GM12878 (cell line): ENCODE data around the gene MMD. TPM values are rescaled to one million over a fixed set of nuclear protein-coding genes. Genes with fewer than 3 reads are reported as not detected.

Source experiments
- ATAC-seq: fragments of 200-7000 bp; cut with Tn5 transposase; 3 replicates; pipeline ENCODE4 v1.9.1; 2020; ENCODE audit warnings: mild to moderate bottlenecking, moderate library complexity
- BruUV-seq: library from RNA; stranded (reverse); fragments of 400-500 nt; replicated peaks from 2 replicates; lab custom pipeline; 2021; lab: Mats Ljungman, UMichigan
- CTCF ChIA-PET: fragments of 300-600 bp; sonication (Branson Sonifier 250); formaldehyde crosslinking; extraction: SDS; loops from one replicate; lab custom pipeline; 2021; ENCODE audit warnings: inconsistent platforms; lab: Yijun Ruan, JAX
- POLR2A ChIA-PET: fragments of 350-600 bp; formaldehyde crosslinking; extraction: SDS; loops from one replicate; lab custom pipeline; 2021; ENCODE audit warnings: inconsistent platforms; lab: Charles Lee
- RAD21 ChIA-PET: fragments of 300-600 bp; sonication (Branson Sonifier 250); formaldehyde crosslinking; loops from one replicate; lab custom pipeline; 2023; ENCODE audit warnings: antibody characterized with exemption; ENCODE audit not compliant: unreplicated experiment; lab: Charles Lee
- SMC1A ChIA-PET: fragments of 300-600 bp; sonication (Branson Sonifier 250); formaldehyde crosslinking; loops from one replicate; lab custom pipeline; 2023; ENCODE audit not compliant: unreplicated experiment, uncharacterized antibody; lab: Charles Lee
- DNase-seq: peaks from one replicate; pipeline ENCODE4 v3.0.0-alpha.2; 2011; ENCODE audit warnings: low read depth, low spot score
- FAIRE-seq: peaks from 3 replicates; lab custom pipeline; 2011; peaks lifted over from hg19 to GRCh38; lab: Jason Lieb, UNC
- H2AFZ ChIP-seq: 2 replicates; pipeline ENCODE4 v1.6.0; 2011; ENCODE audit warnings: low read depth, low read length, control low read depth; ENCODE audit not compliant: control insufficient read depth
- H3K27ac ChIP-seq: 2 replicates; pipeline ENCODE4 v1.5.1; 2011; ENCODE audit warnings: control low read depth; ENCODE audit not compliant: control insufficient read depth, insufficient read depth
- H3K27me3 ChIP-seq, 2 experiments: replicated peaks in 1 of 2; 2 replicates each; pipeline versions ENCODE4 v1.6.0 to v1.6.1; 2011; ENCODE audit warnings: low read length in 1 of 2; ENCODE audit not compliant: control insufficient read depth in 2 of 2, insufficient read depth in 2 of 2
- H3K36me3 ChIP-seq, 2 experiments: 2 replicates each; pipeline ENCODE4 v1.5.1; 2011; ENCODE audit warnings: low read length in 1 of 2; ENCODE audit not compliant: control insufficient read depth in 2 of 2, insufficient read depth in 2 of 2
- H3K4me1 ChIP-seq: 2 replicates; pipeline ENCODE4 v1.6.1; 2011; ENCODE audit warnings: mild to moderate bottlenecking, low read length, moderate library complexity, mixed read lengths; ENCODE audit not compliant: control insufficient read depth, insufficient read depth
- H3K4me2 ChIP-seq: 2 replicates; pipeline ENCODE4 v1.6.0; 2011; ENCODE audit warnings: control low read depth; ENCODE audit not compliant: control insufficient read depth, insufficient read depth
- H3K4me3 ChIP-seq: fragments of 200-600 bp; sonication (generic); 2 replicates; pipeline ENCODE4 v1.5.1; 2016
- H3K79me2 ChIP-seq: 2 replicates; pipeline ENCODE4 v1.6.0; 2011; ENCODE audit warnings: low read length; ENCODE audit not compliant: control insufficient read depth, insufficient read depth
- H3K9ac ChIP-seq: 2 replicates; pipeline ENCODE4 v1.8.0; 2011; ENCODE audit warnings: low read length, control low read depth, mixed read lengths; ENCODE audit not compliant: control insufficient read depth, insufficient read depth
- H3K9me3 ChIP-seq: replicated peaks from 3 replicates; pipeline ENCODE4 v1.5.1; 2011; ENCODE audit warnings: mild to moderate bottlenecking, low read length; ENCODE audit not compliant: control insufficient read depth, insufficient read depth
- H4K20me1 ChIP-seq: 2 replicates; pipeline ENCODE4 v1.6.0; 2011; ENCODE audit not compliant: control insufficient read depth, insufficient read depth
- CEBPZ ChIP-seq: fragments of 150-350 bp; IDR thresholded peaks from 2 replicates; pipeline ENCODE4 v1.6.1; 2016; ENCODE audit warnings: low read depth, low read length
- FOS ChIP-seq: IDR thresholded peaks from 3 replicates; pipeline ENCODE4 v1.6.1; 2011; ENCODE audit warnings: borderline replicate concordance; ENCODE audit not compliant: insufficient read length; ENCODE audit errors: extremely low read depth
- MTA2 ChIP-seq: fragments of 450-650 bp; IDR thresholded peaks from 2 replicates; pipeline ENCODE4 v1.6.1; 2016; ENCODE audit warnings: low read depth, mild to moderate bottlenecking, moderate library complexity
- POLR2AphosphoS5 ChIP-seq: IDR thresholded peaks from 2 replicates; pipeline ENCODE4 v1.6.1; 2011; ENCODE audit warnings: mild to moderate bottlenecking, low read length, inconsistent platforms
- TCF12 ChIP-seq: IDR thresholded peaks from 2 replicates; pipeline ENCODE4 v1.6.1; 2011; ENCODE audit warnings: low read depth, mild to moderate bottlenecking, low read length
- ZNF687 ChIP-seq: fragments of 450-650 bp; IDR thresholded peaks from 2 replicates; pipeline ENCODE4 v1.6.1; 2017; ENCODE audit warnings: mild to moderate bottlenecking, moderate library complexity
- WGBS: methylation state at CpG from one replicate; pipeline ENCODE4 v1.1.6; 2016; ENCODE audit warnings: low lambda C conversion rate; ENCODE audit not compliant: insufficient replicate concordance, insufficient coverage; ENCODE audit errors: missing lambda C conversion rate; 5-methylcytosine and 5-hydroxymethylcytosine counted together
- in situ Hi-C: fragments of 300-500 bp; cut with MboI; formaldehyde crosslinking; loops from 9 replicates; pipeline ENCODE4 v1.14.3; 2018; ENCODE audit warnings: mixed read lengths
- intact Hi-C: fragments of 100-400 bp; cut with micrococcal nuclease; formaldehyde crosslinking; loops from one replicate; pipeline ENCODE4 v1.14.2; 2022; ENCODE audit not compliant: unreplicated experiment
- polyA plus RNA-seq, 11 experiments: library from polyadenylated mRNA; depleted of rRNA in 4 of 11; unstranded in 6 of 11; stranded (reverse) in 5 of 11; fragments of >200 nt; fragmentation: Nextera tagmentation in 4 of 11; fragmentation: Illumina TruSeq in 1 of 11; extraction: Ambion mirVana in 4 of 11; extraction: Trizol in 1 of 11; gene quantifications; 1 replicate in 1 of 11; 2 replicates in 10 of 11; pipeline versions ENCODE4 v1.2.1 to v1.2.3, GENCODE V29; 2011 to 2016; ENCODE audit warnings: inconsistent platforms in 2 of 11, missing spikeins in 2 of 11, low read depth in 1 of 11
- total RNA-seq, 4 experiments: library from RNA; depleted of rRNA in 3 of 4; stranded (reverse); fragments of >200 nt in 3 of 4; fragmentation: Illumina TruSeq in 1 of 4; extraction: Trizol in 1 of 4; gene quantifications; 2 replicates each; pipeline versions ENCODE4 v1.2.1 to v1.2.3, GENCODE V29; 2013 to 2021
- TF ChIP-seq, protein P1 (sequence below): IDR thresholded peaks from 2 replicates; pipeline ENCODE4 v1.6.1; 2011; ENCODE audit warnings: borderline replicate concordance, low read depth, mild to moderate bottlenecking, moderate library complexity, low read length; ENCODE audit not compliant: insufficient read depth, poor library complexity, severe bottlenecking
- TF ChIP-seq, protein P2 (sequence below): IDR thresholded peaks from 2 replicates; pipeline ENCODE4 v1.6.1; 2012; ENCODE audit warnings: mild to moderate bottlenecking, low read depth, low read length

Gene MMD
- total and polyA plus RNA-seq, 10 of the 15 experiments (the other 5 are each of a cell fraction or from before 2014, with no cell fraction given) = 8.0 to 46.7 (median 22.3) TPM

DNA sequence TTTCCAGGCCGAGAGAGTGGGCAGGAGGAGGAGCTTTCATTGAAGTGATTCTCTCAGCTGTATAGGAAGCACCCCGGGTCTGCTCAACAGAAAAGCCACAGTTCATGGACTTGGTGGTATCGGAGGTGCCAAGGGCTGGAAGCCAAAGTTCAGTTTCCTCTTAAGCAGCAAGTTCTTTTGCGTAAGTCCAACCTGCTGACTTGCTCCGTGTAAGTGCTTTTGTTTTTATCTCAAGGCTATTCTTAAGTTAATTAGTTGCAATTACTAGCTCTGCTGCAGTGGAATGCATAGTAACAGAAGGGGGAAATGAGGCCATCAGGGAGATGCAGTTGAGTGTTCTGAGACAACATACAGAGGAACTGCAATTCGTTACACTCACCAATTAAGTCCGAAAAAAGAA lies 45.0 kb upstream of the MMD start:
- no peak for FAIRE-seq
- in situ Hi-C loops (no loop called here), intact Hi-C loops (loop anchor here (5.0 kb wide), 1 partner anchor 46 kb away; the partner anchor contains the start of gene SMIM36)
- Histone ChIP-seq H3K27me3 (no peaks in the 10 kb centered on the region), H3K36me3 (no peaks in the 10 kb centered on the region), H4K20me1 (no peaks in the 10 kb centered on the region), H3K4me2 (peak overlapping the region; percentile 31; the same call in 1 of the 2 replicates), H3K9me3 (no peaks in the 10 kb centered on the region; the same call in 2 of the 3 replicates), H3K4me3 (no peak overlapping the region), H3K9ac (no peak overlapping the region), H3K27ac (no peak overlapping the region), H2AFZ (no peak overlapping the region), H3K4me1 (peaks cover 18% of the 10 kb centered on the region), H3K79me2 (no peaks in the 10 kb centered on the region)
- CTCF ChIA-PET = interaction anchor here (0.7 to 2.0 kb wide), 6 partner anchors 10 to 53 kb away, joined by 3 to 4 read pairs (median 3); no protein-coding TSS in a partner anchor
- BruUV-seq = no TSS peak
- RAD21 ChIA-PET = interaction anchor here (0.7 to 3.5 kb wide), 8 partner anchors 17 to 110 kb away, joined by 3 to 12 read pairs (median 3); partner anchors contain the start of gene MMD
- SMC1A ChIA-PET = interaction anchor here (0.8 to 4.8 kb wide), 12 partner anchors 12 to 110 kb away, joined by 3 to 46 read pairs (median 5); partner anchors contain the start of gene SMIM36
- ATAC-seq = peak; percentile 51
- POLR2A ChIA-PET = interaction anchor here (0.8 to 2.1 kb wide), 7 partner anchors 12 to 61 kb away, joined by 3 to 5 read pairs (median 4); partner anchors contain the start of gene MMD
- DNase-seq = peak; percentile 55
- WGBS = 3% methylated on average over 7 of the region's 7 CpGs
- TF ChIP-seq MTA2 (peak; percentile 65; the same call in 1 of the 2 replicates), POLR2AphosphoS5 (no peak), CEBPZ (no peak), TCF12 (no peak), FOS (no peak), ZNF687 (peak; percentile 17; the same call in 1 of the 2 replicates)
- TF ChIP-seq, protein P1, sequence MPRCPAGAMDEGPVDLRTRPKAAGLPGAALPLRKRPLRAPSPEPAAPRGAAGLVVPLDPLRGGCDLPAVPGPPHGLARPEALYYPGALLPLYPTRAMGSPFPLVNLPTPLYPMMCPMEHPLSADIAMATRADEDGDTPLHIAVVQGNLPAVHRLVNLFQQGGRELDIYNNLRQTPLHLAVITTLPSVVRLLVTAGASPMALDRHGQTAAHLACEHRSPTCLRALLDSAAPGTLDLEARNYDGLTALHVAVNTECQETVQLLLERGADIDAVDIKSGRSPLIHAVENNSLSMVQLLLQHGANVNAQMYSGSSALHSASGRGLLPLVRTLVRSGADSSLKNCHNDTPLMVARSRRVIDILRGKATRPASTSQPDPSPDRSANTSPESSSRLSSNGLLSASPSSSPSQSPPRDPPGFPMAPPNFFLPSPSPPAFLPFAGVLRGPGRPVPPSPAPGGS = no peak
- TF ChIP-seq, protein P2, sequence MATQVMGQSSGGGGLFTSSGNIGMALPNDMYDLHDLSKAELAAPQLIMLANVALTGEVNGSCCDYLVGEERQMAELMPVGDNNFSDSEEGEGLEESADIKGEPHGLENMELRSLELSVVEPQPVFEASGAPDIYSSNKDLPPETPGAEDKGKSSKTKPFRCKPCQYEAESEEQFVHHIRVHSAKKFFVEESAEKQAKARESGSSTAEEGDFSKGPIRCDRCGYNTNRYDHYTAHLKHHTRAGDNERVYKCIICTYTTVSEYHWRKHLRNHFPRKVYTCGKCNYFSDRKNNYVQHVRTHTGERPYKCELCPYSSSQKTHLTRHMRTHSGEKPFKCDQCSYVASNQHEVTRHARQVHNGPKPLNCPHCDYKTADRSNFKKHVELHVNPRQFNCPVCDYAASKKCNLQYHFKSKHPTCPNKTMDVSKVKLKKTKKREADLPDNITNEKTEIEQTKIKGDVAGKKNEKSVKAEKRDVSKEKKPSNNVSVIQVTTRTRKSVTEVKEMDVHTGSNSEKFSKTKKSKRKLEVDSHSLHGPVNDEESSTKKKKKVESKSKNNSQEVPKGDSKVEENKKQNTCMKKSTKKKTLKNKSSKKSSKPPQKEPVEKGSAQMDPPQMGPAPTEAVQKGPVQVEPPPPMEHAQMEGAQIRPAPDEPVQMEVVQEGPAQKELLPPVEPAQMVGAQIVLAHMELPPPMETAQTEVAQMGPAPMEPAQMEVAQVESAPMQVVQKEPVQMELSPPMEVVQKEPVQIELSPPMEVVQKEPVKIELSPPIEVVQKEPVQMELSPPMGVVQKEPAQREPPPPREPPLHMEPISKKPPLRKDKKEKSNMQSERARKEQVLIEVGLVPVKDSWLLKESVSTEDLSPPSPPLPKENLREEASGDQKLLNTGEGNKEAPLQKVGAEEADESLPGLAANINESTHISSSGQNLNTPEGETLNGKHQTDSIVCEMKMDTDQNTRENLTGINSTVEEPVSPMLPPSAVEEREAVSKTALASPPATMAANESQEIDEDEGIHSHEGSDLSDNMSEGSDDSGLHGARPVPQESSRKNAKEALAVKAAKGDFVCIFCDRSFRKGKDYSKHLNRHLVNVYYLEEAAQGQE = no peak
